ENCODE measurements around the gene PRKN.

The PRKN gene

DNA sequence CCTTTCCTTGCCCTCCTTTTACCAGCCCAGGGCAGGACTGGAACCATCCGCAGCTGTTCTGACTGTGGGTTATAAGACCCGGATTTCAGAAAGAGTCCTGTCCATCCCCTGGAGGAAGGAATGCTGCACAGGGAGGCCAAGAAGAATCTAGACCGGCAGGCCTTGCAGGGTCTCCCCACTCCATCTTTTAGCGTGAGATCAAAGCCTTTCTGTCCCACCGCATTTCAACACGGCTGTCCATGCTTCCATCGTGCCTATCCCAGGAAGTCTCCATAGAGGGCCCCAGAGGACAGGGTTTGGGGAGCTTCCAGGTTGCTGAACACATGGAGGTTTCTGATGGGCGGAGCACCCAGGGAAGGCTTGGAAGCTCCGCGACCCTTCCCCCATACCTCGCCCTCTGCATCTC lies 1374.4 kb downstream of the PRKN start:
- no peak for DNase-seq (ENCODE audit: low spot score)
- TF ChIP-seq, protein P1, sequence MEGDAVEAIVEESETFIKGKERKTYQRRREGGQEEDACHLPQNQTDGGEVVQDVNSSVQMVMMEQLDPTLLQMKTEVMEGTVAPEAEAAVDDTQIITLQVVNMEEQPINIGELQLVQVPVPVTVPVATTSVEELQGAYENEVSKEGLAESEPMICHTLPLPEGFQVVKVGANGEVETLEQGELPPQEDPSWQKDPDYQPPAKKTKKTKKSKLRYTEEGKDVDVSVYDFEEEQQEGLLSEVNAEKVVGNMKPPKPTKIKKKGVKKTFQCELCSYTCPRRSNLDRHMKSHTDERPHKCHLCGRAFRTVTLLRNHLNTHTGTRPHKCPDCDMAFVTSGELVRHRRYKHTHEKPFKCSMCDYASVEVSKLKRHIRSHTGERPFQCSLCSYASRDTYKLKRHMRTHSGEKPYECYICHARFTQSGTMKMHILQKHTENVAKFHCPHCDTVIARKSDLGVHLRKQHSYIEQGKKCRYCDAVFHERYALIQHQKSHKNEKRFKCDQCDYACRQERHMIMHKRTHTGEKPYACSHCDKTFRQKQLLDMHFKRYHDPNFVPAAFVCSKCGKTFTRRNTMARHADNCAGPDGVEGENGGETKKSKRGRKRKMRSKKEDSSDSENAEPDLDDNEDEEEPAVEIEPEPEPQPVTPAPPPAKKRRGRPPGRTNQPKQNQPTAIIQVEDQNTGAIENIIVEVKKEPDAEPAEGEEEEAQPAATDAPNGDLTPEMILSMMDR (IDR thresholded peaks at IDR 0.05; ENCODE audit: extremely low read depth, insufficient read depth, missing control alignments), result no peak
- in situ Hi-C loops (cut with MboI; ENCODE audit: low pct_unique_long_range_greater_than_20kb, low sequenced_read_pairs, unreplicated experiment), result loop anchor here (25.0 kb wide), 2 partner anchors 216 to 616 kb away; no protein-coding TSS in a partner anchor

DNA sequence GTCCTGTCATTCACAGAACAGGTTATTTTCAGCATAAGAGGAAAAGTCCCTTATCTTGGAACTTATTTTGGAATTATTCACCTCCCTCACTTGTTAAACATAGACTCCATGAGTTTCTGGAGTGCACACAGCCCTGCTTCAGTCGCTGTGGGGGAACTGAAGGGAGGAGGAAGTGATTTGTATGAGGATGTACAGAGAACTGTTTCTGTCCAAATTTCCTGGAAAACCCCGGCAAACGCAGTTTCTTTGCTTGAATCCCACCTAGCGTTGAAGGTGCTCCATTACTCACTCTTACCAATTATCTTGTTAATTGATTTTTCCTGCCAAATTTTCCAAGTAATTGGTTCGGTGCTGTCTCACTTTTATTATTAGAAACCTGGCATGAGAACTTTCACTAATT lies 1375.7 kb downstream of the PRKN start:
- in situ Hi-C loops (cut with MboI; ENCODE audit: low pct_unique_long_range_greater_than_20kb, low sequenced_read_pairs, unreplicated experiment), result loop anchor here (25.0 kb wide), 2 partner anchors 215 to 615 kb away; no protein-coding TSS in a partner anchor
- no peak for DNase-seq (ENCODE audit: low spot score)
- TF ChIP-seq, protein P1 (IDR thresholded peaks at IDR 0.05; ENCODE audit: extremely low read depth, insufficient read depth, missing control alignments), result no peak

DNA sequence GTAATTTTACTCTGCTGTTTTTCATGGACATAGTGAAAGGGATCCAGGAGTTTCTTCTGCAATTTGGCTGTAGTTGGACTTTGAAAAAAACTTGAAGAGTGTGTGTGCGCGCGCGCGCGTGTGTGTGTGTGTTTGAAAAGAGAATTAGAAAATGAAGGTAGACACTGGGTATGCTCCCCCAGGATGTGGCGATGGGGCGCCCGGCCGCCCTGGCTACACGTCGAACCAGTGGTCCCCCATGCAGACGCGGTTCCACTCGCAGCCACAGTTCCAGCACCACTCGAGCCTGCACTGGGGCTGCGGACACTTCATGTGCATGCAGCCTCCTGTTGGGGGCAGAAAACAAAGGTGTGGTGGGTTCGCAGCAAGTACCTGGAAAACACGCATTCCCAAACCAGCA lies 1377.7 kb downstream of the PRKN start:
- TF ChIP-seq, protein P1 (IDR thresholded peaks at IDR 0.05; ENCODE audit: extremely low read depth, insufficient read depth, missing control alignments), result no peak
- in situ Hi-C loops (cut with MboI; ENCODE audit: low pct_unique_long_range_greater_than_20kb, low sequenced_read_pairs, unreplicated experiment), result loop anchor here (25.0 kb wide), 2 partner anchors 213 to 613 kb away; no protein-coding TSS in a partner anchor
- no peak for DNase-seq (ENCODE audit: low spot score)

DNA sequence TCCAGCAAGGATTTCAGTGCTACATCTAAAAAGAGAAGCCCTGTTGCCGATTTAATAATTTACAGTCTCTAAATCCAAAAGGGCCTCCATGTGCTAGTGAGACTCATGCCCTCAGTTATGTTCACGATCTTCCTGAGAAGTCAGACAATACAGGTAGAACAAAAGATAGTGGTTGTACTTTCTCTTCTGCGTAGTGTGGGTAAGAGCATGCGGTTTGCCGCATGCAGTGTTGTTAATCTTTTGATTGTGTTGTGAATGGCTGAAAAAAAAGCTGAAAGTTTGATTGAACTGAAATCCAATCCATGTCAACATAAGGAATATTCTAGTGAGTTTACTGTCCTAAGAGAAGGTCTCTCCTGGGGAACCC lies 1379.0 kb downstream of the PRKN start:
- in situ Hi-C loops (cut with MboI; ENCODE audit: low pct_unique_long_range_greater_than_20kb, low sequenced_read_pairs, unreplicated experiment), result no loop called here
- DNase-seq (ENCODE audit: low spot score), result no peak
- TF ChIP-seq, protein P1 (IDR thresholded peaks at IDR 0.05; ENCODE audit: extremely low read depth, insufficient read depth, missing control alignments), result no peak

DNA sequence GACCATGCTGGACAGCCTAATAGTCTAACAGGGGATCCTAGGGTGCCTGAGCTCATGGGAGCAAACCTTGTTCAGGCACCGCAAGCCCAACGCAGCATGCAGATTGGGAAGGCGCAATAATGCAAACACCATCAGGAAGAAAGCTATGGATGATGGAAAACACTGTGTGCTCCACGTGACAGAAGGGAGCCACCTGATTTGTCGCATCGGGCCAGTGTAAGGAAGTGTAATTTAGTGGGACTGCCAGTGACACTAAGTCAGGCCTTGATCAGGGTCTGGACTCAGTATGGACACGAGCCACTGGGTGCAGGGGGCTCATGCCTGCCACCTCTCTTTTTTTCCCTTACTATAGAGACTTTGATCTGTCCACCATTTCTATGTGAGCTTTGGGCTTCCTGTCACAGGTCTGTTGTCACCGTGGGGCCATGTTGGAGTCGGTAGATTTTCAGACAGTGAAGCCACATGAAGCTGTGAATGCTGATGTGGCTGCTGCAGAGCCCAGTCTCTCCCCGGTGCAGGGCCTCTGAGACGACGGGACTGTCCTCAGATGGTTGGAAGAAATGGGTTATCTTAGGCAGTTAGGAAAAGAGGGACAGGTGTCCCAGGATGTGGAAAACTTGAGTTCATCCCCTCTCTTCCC lies 1379.5 kb downstream of the PRKN start:
- TF ChIP-seq, protein P1 (IDR thresholded peaks at IDR 0.05; ENCODE audit: extremely low read depth, insufficient read depth, missing control alignments), result no peak

DNA sequence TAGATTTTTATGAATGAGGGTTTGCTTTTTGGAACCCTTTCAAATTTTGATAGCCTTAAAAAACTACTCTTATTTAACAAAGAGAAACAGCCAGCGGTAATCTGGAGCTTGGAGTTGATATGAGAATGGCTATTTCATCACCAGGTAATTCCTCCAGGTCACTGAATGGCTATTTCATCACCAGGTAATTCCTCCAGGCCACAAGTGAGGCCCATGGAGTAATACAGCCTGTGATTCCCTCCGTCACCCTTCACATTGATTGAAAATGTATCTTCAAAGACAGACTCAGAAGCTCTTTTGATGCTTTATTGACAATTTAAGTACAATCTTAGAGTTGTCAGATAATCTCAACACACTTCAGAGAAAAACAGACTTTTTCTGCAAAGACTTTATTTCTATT lies 1380.4 kb downstream of the PRKN start:
- no peak for DNase-seq (ENCODE audit: low spot score)
- in situ Hi-C loops (cut with MboI; ENCODE audit: low pct_unique_long_range_greater_than_20kb, low sequenced_read_pairs, unreplicated experiment), result no loop called here
- TF ChIP-seq, protein P1 (IDR thresholded peaks at IDR 0.05; ENCODE audit: extremely low read depth, insufficient read depth, missing control alignments), result no peak

More for the DNA sequence above, 1379.5 kb downstream of the PRKN start:
- DNase-seq (ENCODE audit: low spot score), result no peak
- in situ Hi-C loops (cut with MboI; ENCODE audit: low pct_unique_long_range_greater_than_20kb, low sequenced_read_pairs, unreplicated experiment), result no loop called here
